ENCODE measurements around the gene HEXIM1. TPM values are rescaled to one million over a fixed set of nuclear protein-coding genes. Genes with fewer than 3 reads are reported as not detected.

Gene HEXIM1
- total and polyA plus RNA-seq, 10 donors: 12.9 to 43.1 (median 26.7) TPM

GRCh38 chr17:45146890-45147580 lies 1.2 kb upstream of the HEXIM1 start:
- peaks cover 33 to 82% (median 62%) of the 10 kb centered on the region in 6 donors for H3K4me1 ChIP-seq
- H3K36me3 ChIP-seq: no peaks in the 10 kb centered on the region
- H3K9me3 ChIP-seq: no peaks in the 10 kb centered on the region
- WGBS, 5 donors: 11 to 14% (median 13%) methylated on average over 27 to 29 of the region's 29 CpGs
- peak; percentile 90 for DNase-seq
- H3K27ac ChIP-seq: peak overlapping the region; percentile 95 to 100 (median 99)
- H3K4me3 ChIP-seq: peak overlapping the region; percentile 50 to 88 (median 68)
- intact Hi-C loops (cut with DNase I; ENCODE audit: low total_unique reads): no loop called here
- TF ChIP-seq POLR2A (IDR thresholded peaks at IDR 0.05) (no peak), POLR2AphosphoS5 (IDR thresholded peaks at IDR 0.05) (no peak), CTCF (IDR thresholded peaks at IDR 0.05 in 8 of 11, conservative IDR thresholded peaks at IDR 0.05 in 3 of 11) (no peak)
- H3K27me3 ChIP-seq (replicated peaks in 1 of 7): no peaks in the 10 kb centered on the region

- 0 to 1% (median 0%) methylated on average over 32 to 38 of the region's 38 CpGs for WGBS, 5 donors
- no peaks in the 10 kb centered on the region for H3K9me3 ChIP-seq
- H3K4me3 ChIP-seq: peak overlapping the region; percentile 50 to 88 (median 68)
- H3K27ac ChIP-seq: peak overlapping the region; percentile 95 to 100 (median 99)
- DNase-seq: peak; percentile 95
- intact Hi-C loops (cut with DNase I; ENCODE audit: low total_unique reads): no loop called here
- no peaks in the 10 kb centered on the region for H3K27me3 ChIP-seq (replicated peaks in 1 of 7)
- peaks cover 39 to 89% (median 66%) of the 10 kb centered on the region in 6 donors for H3K4me1 ChIP-seq
- TF ChIP-seq POLR2AphosphoS5 (IDR thresholded peaks at IDR 0.05) (peak; percentile 2 to 89 (median 71)), POLR2A (IDR thresholded peaks at IDR 0.05) (peak in 2 of 3 donors; percentile 32 to 67), CTCF (IDR thresholded peaks at IDR 0.05 in 8 of 11, conservative IDR thresholded peaks at IDR 0.05 in 3 of 11) (peak in 2 of 11 experiments; percentile 0 to 12)
- peaks cover 0 to 6% (median 0%) of the 10 kb centered on the region in 6 donors for H3K36me3 ChIP-seq
These were observed 593 bp upstream of the HEXIM1 start for GRCh38 chr17:45147581-45148182.

GRCh38 chr17:45149037-45149668 lies 878 bp downstream of the HEXIM1 start:
- intact Hi-C loops (cut with DNase I; ENCODE audit: low total_unique reads): no loop called here
- TF ChIP-seq POLR2AphosphoS5 (IDR thresholded peaks at IDR 0.05) (peak; percentile 71 to 85 (median 72)), POLR2A (IDR thresholded peaks at IDR 0.05) (peak in 1 of 3 donors; percentile 4), CTCF (IDR thresholded peaks at IDR 0.05 in 8 of 11, conservative IDR thresholded peaks at IDR 0.05 in 3 of 11) (peak; percentile 38 to 94 (median 81))

More at GRCh38 chr17:45149037-45149668, 878 bp downstream of the HEXIM1 start:
- WGBS, 5 donors: 0 to 1% (median 0%) methylated on average over 29 to 32 of the region's 32 CpGs
- Histone ChIP-seq H3K36me3 (peaks cover 0 to 9% (median 0%) of the 10 kb centered on the region in 6 donors), H3K9me3 (no peaks in the 10 kb centered on the region), H3K27me3 (replicated peaks in 1 of 7) (no peaks in the 10 kb centered on the region), H3K27ac (peak overlapping the region; percentile 84 to 100 (median 99)), H3K4me3 (peak overlapping the region; percentile 65 to 88 (median 72)), H3K4me1 (peaks cover 36 to 90% (median 60%) of the 10 kb centered on the region in 6 donors)
- peak; percentile 96 for DNase-seq
